ENCODE measurements around the gene PLIN5. TPM values are rescaled to one million over a fixed set of nuclear protein-coding genes. Genes with fewer than 3 reads are reported as not detected.
A peak's percentile ranks its signal among the peaks of the same experiment; 100 is the strongest.
"Not testable (repeated sequence)": the region's sequence is repeated elsewhere in the genome, so short reads cannot be mapped to it uniquely, and the experiment has no call there.

PLIN5 gene
- total and polyA plus RNA-seq, 4 experiments from 2014 or later: 0.28 to 2.2 (median 1.4) TPM; not detected in 1

GRCh38 chr19:4533835-4534424 lies 1.1 kb downstream of the PLIN5 start:
- Mint-ChIP-seq H3K27me3 (peaks cover 6 to 13% of the 10 kb centered on the region in 2 donors), H3K27ac (no peak overlapping the region)
- CTCF ChIA-PET (ENCODE audit: partially characterized antibody): interaction anchor here (1.3 to 1.6 kb wide), 2 partner anchors 7 to 11 kb away, joined by 4 to 5 read pairs; no protein-coding TSS in a partner anchor

DNA sequence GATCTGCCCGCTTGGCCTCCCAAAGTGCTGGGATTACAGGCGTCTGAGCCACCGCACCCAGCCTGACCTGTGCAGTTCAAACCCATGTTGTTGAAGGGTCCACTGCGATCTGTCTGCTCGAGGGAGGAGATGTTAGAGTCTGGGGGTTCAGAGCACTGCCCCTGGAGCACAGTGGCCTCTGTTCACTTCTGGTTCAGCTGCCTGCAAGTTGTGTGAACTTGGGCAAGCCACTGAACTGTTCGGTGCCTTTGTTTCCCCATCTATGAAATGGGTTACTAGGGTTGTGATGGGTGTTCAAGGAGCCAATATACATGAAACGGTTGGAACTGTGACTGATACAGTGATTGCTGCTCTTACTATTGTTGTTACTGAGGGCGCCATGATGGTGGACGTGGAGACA lies 1.7 kb downstream of the PLIN5 start:
- Histone ChIP-seq H3K27ac (ENCODE audit: low read depth, low read length) (no peak overlapping the region), H3K9me3 (ENCODE audit: control insufficient read depth in 1 of 2, low read length in 2 of 2) (no peaks in the 10 kb centered on the region), H3K4me1 (ENCODE audit: insufficient read depth, low read length) (no peaks in the 10 kb centered on the region), H3K27me3 (ENCODE audit: insufficient read depth, low read length) (no peaks in the 10 kb centered on the region), H3K4me3 (ENCODE audit: low read length in 2 of 2) (no peak overlapping the region), H3K36me3 (ENCODE audit: insufficient read depth, low read length) (no peaks in the 10 kb centered on the region)
- peak overlapping the region in 1 of 7 donors; percentile 41 for H3K27ac Mint-ChIP-seq
- peaks cover 6 to 13% of the 10 kb centered on the region in 2 donors for H3K27me3 Mint-ChIP-seq
- H3K9me3 Mint-ChIP-seq: peaks cover 0 to 2% (median 0%) of the 10 kb centered on the region in 8 donors
- no peaks in the 10 kb centered on the region for H3K36me3 Mint-ChIP-seq
- DNase-seq: no peak
- CTCF ChIA-PET (ENCODE audit: partially characterized antibody): no interaction called here
- peaks cover 0 to 5% (median 2%) of the 10 kb centered on the region in 4 donors for H3K4me1 Mint-ChIP-seq
- H3K4me3 Mint-ChIP-seq: peak overlapping the region in 1 of 8 donors; percentile 39
- POLR2A ChIA-PET (ENCODE audit: partially characterized antibody): no interaction called here
- intact Hi-C loops (cut with micrococcal nuclease): no loop called here

More at GRCh38 chr19:4533835-4534424, 1.1 kb downstream of the PLIN5 start:
- H3K4me1 Mint-ChIP-seq: peaks cover 0 to 5% (median 2%) of the 10 kb centered on the region in 4 donors
- Histone ChIP-seq H3K9me3 (ENCODE audit: control insufficient read depth in 1 of 2, low read length in 2 of 2) (no peaks in the 10 kb centered on the region), H3K27ac (ENCODE audit: low read depth, low read length) (no peak overlapping the region), H3K36me3 (ENCODE audit: insufficient read depth, low read length) (no peaks in the 10 kb centered on the region), H3K4me3 (ENCODE audit: low read length in 2 of 2) (no peak overlapping the region), H3K4me1 (ENCODE audit: insufficient read depth, low read length) (no peaks in the 10 kb centered on the region), H3K27me3 (ENCODE audit: insufficient read depth, low read length) (no peaks in the 10 kb centered on the region)
- intact Hi-C loops (cut with micrococcal nuclease): no loop called here
- H3K36me3 Mint-ChIP-seq: no peaks in the 10 kb centered on the region
- POLR2A ChIA-PET (ENCODE audit: partially characterized antibody): no interaction called here
- no peak overlapping the region for H3K4me3 Mint-ChIP-seq
- H3K9me3 Mint-ChIP-seq: peaks cover 0 to 2% (median 0%) of the 10 kb centered on the region in 8 donors
- DNase-seq: no peak

- Histone ChIP-seq H3K36me3 (ENCODE audit: insufficient read depth, low read length) (no peaks in the 10 kb centered on the region), H3K9me3 (ENCODE audit: control insufficient read depth in 1 of 2, low read length in 2 of 2) (no peaks in the 10 kb centered on the region), H3K4me1 (ENCODE audit: insufficient read depth, low read length) (no peaks in the 10 kb centered on the region), H3K4me3 (ENCODE audit: low read length in 2 of 2) (no peak overlapping the region), H3K27me3 (ENCODE audit: insufficient read depth, low read length) (no peaks in the 10 kb centered on the region), H3K27ac (ENCODE audit: low read depth, low read length) (no peak overlapping the region)
- CTCF ChIA-PET (ENCODE audit: partially characterized antibody): no interaction called here
- H3K27ac Mint-ChIP-seq: no peak overlapping the region
- H3K9me3 Mint-ChIP-seq: no peaks in the 10 kb centered on the region
- H3K27me3 Mint-ChIP-seq: peaks cover 5 to 13% of the 10 kb centered on the region in 2 donors
- H3K4me3 Mint-ChIP-seq: no peak overlapping the region
- intact Hi-C loops (cut with micrococcal nuclease): no loop called here
- H3K4me1 Mint-ChIP-seq: peaks cover 0 to 5% (median 2%) of the 10 kb centered on the region in 4 donors
- H3K36me3 Mint-ChIP-seq: no peaks in the 10 kb centered on the region
- POLR2A ChIA-PET (ENCODE audit: partially characterized antibody): no interaction called here
- no peak for DNase-seq
Observed at GRCh38 chr19:4531562-4532165, 3.4 kb downstream of the PLIN5 start.

GRCh38 chr19:4529924-4530522 lies 5.0 kb downstream of the PLIN5 start:
- H3K27ac Mint-ChIP-seq: no peak overlapping the region
- H3K27me3 ChIP-seq (ENCODE audit: insufficient read depth, low read length): no peaks in the 10 kb centered on the region
- DNase-seq: no peak
- H3K27ac ChIP-seq (ENCODE audit: low read depth, low read length): no peak overlapping the region
- ChIA-PET CTCF (ENCODE audit: partially characterized antibody) (interaction anchor here (1.5 kb wide), 1 partner anchor 265 kb away, joined by 4 read pairs; no protein-coding TSS in a partner anchor), POLR2A (ENCODE audit: partially characterized antibody) (no interaction called here)
- H3K27me3 Mint-ChIP-seq: peaks cover 3 to 9% of the 10 kb centered on the region in 2 donors
- H3K4me3 Mint-ChIP-seq: no peak overlapping the region
- no peaks in the 10 kb centered on the region for H3K9me3 Mint-ChIP-seq
- no peak overlapping the region for H3K4me3 ChIP-seq (ENCODE audit: low read length in 2 of 2)
- H3K4me1 ChIP-seq (ENCODE audit: insufficient read depth, low read length): no peaks in the 10 kb centered on the region
- no peaks in the 10 kb centered on the region for H3K4me1 Mint-ChIP-seq
- no peaks in the 10 kb centered on the region for H3K36me3 ChIP-seq (ENCODE audit: insufficient read depth, low read length)
- intact Hi-C loops (cut with micrococcal nuclease): no loop called here
- no peaks in the 10 kb centered on the region for H3K9me3 ChIP-seq (ENCODE audit: control insufficient read depth in 1 of 2, low read length in 2 of 2)
- H3K36me3 Mint-ChIP-seq: no peaks in the 10 kb centered on the region

DNA sequence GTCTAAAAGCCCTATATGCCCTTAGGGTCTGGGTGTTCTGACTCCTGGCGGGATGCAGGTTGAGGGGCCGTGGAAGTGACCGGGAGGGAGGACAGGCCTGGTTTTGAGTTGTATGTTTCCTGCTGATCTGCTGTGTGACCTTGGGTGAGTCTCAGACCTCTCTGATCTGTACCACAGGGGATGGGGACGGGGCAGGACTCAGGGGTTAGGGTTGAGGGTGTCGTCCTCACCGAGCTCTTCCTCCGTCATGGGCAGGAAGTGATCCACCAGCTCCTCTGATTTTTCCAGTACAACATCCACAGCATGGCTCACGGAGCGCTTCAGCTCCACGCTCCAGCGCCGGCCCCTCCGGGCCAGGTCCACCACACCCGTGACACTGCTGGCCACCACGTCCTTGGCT lies 6.2 kb downstream of the PLIN5 start:
- H3K4me1 ChIP-seq (ENCODE audit: insufficient read depth, low read length): no peaks in the 10 kb centered on the region
- ChIA-PET CTCF (ENCODE audit: partially characterized antibody) (interaction anchor here (1.5 kb wide), 1 partner anchor 264 kb away, joined by 4 read pairs; no protein-coding TSS in a partner anchor), POLR2A (ENCODE audit: partially characterized antibody) (no interaction called here)
- H3K4me3 ChIP-seq (ENCODE audit: low read length in 2 of 2): no peak overlapping the region
- no peak overlapping the region for H3K27ac Mint-ChIP-seq
- H3K36me3 Mint-ChIP-seq: no peaks in the 10 kb centered on the region
- H3K4me3 Mint-ChIP-seq: no peak overlapping the region
- H3K36me3 ChIP-seq (ENCODE audit: insufficient read depth, low read length): no peaks in the 10 kb centered on the region
- H3K9me3 ChIP-seq (ENCODE audit: control insufficient read depth in 1 of 2, low read length in 2 of 2): no peaks in the 10 kb centered on the region
- H3K9me3 Mint-ChIP-seq: no peaks in the 10 kb centered on the region
- no peak overlapping the region for H3K27ac ChIP-seq (ENCODE audit: low read depth, low read length)
- H3K4me1 Mint-ChIP-seq: no peaks in the 10 kb centered on the region
- no peak for DNase-seq
- peaks cover 4 to 6% of the 10 kb centered on the region in 2 donors for H3K27me3 Mint-ChIP-seq
- no peaks in the 10 kb centered on the region for H3K27me3 ChIP-seq (ENCODE audit: insufficient read depth, low read length)
- intact Hi-C loops (cut with micrococcal nuclease): no loop called here

DNA sequence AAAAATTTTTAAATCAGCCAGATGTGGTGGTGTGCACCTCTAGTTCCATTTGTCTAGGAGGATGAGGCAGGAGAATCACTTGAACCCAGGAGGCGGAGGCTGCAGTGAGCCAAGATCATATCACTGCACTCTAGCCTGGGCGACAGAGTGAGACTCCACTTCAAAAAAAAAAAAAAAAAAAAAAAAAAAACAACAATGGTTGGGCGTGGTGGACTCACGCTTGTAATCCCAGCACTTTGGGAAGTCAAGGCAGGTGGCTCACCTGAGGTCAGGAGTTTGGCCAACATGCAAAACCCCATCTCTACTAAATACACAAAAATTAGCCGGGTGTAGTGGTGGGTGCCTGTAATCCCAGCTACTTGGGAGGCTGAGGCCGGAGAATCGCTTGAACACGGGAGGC lies 7.6 kb downstream of the PLIN5 start:
- POLR2A ChIA-PET (ENCODE audit: partially characterized antibody); H3K4me1 ChIP-seq (ENCODE audit: insufficient read depth, low read length); H3K4me1 Mint-ChIP-seq; H3K4me3 ChIP-seq (ENCODE audit: low read length in 2 of 2); intact Hi-C loops (cut with micrococcal nuclease); H3K9me3 ChIP-seq (ENCODE audit: control insufficient read depth in 1 of 2, low read length in 2 of 2); DNase-seq; H3K27me3 Mint-ChIP-seq; H3K36me3 ChIP-seq (ENCODE audit: insufficient read depth, low read length); H3K27ac ChIP-seq (ENCODE audit: low read depth, low read length); H3K4me3 Mint-ChIP-seq; H3K36me3 Mint-ChIP-seq; H3K9me3 Mint-ChIP-seq; H3K27ac Mint-ChIP-seq; H3K27me3 ChIP-seq (ENCODE audit: insufficient read depth, low read length): not testable (repeated sequence)
- CTCF ChIA-PET (ENCODE audit: partially characterized antibody): interaction anchor here (1.4 kb wide), 1 partner anchor 18 kb away, joined by 3 read pairs; no protein-coding TSS in a partner anchor

DNA sequence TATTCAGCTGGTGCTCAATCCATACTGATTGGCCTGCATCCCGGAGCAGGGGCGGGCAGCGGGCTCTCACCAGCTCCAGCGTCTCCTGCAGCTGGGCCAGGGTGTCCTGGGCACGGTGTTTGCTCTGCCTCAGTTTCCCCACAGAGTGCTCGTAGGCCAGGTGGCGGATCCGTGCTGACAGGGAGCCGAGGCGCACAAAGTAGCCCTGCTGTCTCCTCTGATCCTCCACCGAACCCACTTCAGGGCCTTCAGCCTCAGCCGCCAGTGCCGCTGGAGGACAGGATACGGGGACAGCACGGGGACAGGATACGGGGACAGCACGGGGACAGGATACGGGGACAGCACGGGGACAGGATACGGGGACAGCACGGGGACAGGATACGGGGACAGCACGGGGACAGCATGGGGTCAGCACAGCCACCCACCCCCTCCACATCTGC lies 9.4 kb downstream of the PLIN5 start:
- POLR2A ChIA-PET (ENCODE audit: partially characterized antibody): interaction anchor here (1.5 kb wide), 1 partner anchor 54 kb away, joined by 5 read pairs; no protein-coding TSS in a partner anchor

More for the DNA sequence above, 9.4 kb downstream of the PLIN5 start:
- H3K4me3 Mint-ChIP-seq: no peak overlapping the region
- no peaks in the 10 kb centered on the region for H3K4me1 ChIP-seq (ENCODE audit: insufficient read depth, low read length)
- H3K27ac Mint-ChIP-seq: no peak overlapping the region
- peaks cover 0 to 2% (median 0%) of the 10 kb centered on the region in 8 donors for H3K9me3 Mint-ChIP-seq
- H3K36me3 Mint-ChIP-seq: no peaks in the 10 kb centered on the region
- CTCF ChIA-PET (ENCODE audit: partially characterized antibody): interaction anchor here (0.8 to 2.8 kb wide), 8 partner anchors 10 to 293 kb away, joined by 3 to 19 read pairs (median 4); partner anchors contain the start of gene PLIN5
- H3K4me3 ChIP-seq (ENCODE audit: low read length in 2 of 2): no peak overlapping the region
- no peaks in the 10 kb centered on the region for H3K4me1 Mint-ChIP-seq
- no peaks in the 10 kb centered on the region for H3K27me3 ChIP-seq (ENCODE audit: insufficient read depth, low read length)
- H3K27ac ChIP-seq (ENCODE audit: low read depth, low read length): no peak overlapping the region
- no peaks in the 10 kb centered on the region for H3K36me3 ChIP-seq (ENCODE audit: insufficient read depth, low read length)
- H3K9me3 ChIP-seq (ENCODE audit: control insufficient read depth in 1 of 2, low read length in 2 of 2): no peaks in the 10 kb centered on the region
- peaks cover 4 to 10% of the 10 kb centered on the region in 2 donors for H3K27me3 Mint-ChIP-seq
- intact Hi-C loops (cut with micrococcal nuclease): no loop called here
- no peak for DNase-seq
